Measurements from ENCODE around the gene CORT. TPM values are rescaled to one million over a fixed set of nuclear protein-coding genes. Genes with fewer than 3 reads are reported as not detected.

CORT gene
- total RNA-seq, 1 experiment from 2014 or later: not detected

DNA sequence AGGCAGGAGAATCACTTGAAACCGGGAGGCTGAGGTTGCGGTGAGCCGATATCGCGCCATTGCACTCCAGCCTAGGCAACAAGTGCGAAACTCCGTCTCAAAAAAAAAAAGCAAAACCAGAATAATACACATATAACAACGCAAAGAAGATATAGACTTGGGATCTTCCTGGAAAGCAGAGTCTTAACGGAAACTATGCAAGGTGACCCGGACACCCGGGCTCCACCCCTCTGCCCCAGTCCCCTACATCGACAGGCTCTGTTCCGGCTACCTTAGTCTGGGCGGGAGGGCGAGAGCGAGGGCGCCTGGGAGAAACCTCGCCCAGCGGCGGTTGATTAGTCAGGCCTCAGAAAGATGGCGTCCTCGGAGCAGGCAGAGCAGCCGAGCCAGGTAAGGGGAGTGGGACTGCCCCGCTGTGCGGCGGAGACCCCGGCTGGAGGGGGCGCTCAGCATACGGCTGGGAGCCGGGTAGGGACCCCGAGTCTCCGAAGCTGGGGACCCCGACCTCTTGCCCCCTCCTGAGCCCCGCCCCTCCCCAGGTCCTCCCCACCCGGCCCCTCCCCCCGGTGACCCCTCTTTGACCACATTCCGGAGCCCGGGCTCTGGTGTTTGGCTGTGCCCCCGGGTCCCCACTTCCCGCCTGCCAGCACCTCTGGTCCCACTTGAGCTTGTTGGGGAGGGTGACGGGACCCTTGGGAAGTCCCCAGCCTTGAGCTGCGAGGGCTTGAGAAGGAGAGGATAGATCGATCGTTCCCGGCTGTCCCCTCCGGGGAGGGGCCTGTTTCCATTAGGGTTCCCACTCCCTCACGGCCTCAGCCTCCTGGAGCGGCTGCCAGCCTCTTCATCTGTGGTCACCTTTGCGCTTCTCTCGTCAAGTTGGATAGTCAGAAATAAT is 25.0 kb downstream of the CORT start, which contains the start of gene PEX14:
PEX14 (plus strand) TSS at position 338 of the 895 bp plus-strand sequence; CDS start at position 355, 17 bp downstream.
- DNase-seq (ENCODE audit: low spot score): peak; percentile 89

DNA sequence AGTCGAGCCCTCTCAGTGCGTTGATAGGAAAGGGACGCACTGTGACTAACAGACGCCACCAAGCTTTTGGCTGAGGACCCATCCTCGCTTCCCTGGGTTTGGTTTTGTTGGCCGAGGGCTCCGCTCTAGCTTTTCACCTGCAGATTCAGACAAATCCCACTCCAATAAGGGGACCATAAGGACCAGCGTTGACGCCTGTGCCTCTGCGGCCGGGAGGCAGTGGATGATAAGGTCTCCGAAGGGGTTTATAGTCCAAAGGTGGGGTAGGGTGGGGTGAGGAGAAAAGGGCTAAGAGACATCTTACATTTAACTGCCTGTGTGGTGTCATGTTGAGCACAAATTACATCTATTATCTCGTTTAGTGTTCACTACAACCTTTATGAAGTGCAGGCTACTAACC is 25.7 kb downstream of the CORT start:
- peak; percentile 34 for DNase-seq (ENCODE audit: low spot score)

DNA sequence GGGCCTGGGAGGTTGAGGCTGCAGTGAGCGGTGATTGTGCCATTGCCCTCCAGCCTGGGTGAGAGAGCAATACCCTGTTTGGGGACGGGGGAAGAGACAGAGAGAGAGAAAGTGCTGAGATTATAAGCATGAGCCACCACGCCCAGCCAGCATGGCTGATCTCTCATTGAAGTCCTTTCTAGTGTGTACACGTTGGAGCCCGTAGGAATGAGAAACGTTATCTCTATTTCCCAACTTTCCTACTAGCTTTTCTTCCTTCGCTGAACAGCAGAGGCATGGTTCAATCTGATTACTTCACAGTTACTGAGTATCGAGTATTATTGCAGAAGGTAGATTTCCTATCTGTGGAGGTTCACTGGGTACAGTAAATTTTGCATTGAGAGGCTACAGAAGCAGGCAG is 29.5 kb downstream of the CORT start:
- no peak for DNase-seq (ENCODE audit: low spot score)

DNA sequence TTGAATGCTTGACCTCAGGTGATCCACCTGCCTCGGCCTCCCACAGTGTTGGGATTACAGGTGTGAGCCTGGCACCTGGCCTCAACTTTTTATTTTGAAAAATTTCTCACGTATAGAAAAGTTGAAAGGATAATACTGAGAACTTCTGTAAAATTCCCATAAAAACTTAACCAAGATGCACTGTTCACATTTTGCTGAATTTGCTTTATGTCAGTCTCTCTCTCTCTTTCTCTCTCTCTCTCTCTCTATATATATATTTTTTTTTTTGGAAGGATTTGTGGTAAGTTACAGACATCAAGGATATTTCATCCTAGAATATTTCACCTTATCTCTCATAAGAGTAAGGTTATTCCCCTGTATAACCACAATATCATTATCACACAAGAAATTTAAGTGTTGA is 30.8 kb downstream of the CORT start:
- no peak for DNase-seq (ENCODE audit: low spot score)

DNA sequence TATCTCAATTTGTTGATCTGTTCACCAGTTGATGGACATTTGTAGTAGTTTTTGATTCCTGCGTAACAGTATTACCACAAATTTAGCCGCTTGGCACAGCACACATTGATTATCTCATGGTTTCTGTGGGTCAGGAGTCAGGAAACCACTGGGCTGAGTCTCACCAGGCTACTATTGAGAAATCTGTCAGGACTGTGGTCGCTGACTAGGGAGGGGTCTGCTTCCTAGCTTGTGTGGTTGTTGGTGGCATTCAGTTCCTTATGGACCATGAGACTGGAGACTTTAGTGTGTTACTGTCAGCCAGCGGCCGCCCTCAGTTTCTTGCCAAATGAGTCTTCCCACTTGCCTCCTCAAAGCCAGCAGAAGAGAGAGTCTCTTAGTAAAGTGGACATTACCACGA is 34.7 kb downstream of the CORT start:
- DNase-seq (ENCODE audit: low spot score): no peak

DNA sequence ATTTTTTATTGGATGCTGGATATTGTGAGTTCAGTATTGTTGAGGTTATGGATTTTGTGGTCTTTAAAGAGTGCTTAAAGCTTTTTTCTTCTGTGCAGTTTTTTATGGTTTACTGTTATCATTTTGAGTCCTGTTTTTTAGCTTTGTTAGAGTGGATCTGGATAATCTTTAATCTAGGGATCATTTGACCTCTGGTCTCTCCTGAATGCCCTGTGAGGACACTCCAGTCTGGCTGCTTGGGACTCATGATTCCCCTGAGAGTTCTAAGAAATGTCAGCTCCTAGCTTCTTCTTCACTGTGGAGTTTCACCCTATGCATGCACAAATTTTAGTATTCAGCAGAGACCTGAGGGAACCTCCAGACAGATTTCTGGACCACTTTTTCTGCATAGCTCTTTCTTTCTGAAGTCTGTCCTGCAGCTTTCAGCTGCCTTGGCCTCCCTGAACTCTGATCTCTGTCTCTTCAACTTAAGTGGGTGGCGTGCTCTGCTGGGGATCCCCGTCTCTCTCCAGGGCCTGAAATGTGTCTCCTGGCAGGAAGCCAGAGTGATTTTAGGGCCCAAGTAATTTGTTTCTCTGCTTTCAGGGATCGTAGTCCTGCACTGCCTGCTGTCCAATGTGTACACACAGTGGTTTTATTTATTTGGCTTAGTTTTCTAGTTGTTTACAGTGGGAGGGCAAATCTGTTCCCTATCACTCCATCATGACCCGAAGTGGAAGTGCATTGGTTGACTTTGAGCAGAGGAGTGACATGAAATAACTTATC is 39.6 kb downstream of the CORT start:
- no peak for DNase-seq (ENCODE audit: low spot score)

DNA sequence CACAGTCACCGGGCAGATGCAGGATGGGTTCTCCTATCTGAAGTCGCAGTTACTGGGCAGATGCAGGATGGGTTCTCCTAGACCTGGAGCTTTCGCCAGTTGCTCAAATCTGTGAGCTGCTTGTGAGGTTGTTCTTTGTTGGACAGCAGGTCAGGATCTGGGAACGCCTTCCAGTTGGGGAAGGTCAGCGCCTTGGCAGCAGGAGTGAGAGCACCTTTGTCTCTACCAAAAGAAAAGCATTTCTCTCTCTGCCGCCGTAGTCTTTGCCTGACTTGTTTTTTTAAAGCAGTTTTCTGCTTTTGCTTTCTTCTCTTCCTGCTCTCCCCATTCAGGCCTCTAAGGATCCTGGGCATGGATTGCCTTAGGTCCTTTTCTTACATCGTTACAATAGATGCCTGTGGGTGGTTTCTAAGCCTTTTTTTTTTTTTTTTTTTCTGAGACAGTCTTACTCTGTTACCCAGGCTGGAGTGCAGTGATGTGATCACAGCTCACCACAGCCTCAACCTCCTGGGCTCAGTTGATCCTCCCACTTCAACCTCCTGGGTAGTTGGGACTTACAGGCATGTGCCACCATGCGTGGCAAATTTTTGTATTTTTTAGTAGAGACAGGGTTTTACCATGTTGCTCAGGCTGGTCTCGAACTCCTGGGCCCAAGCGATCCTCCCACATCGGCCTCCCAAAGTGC is 40.6 kb downstream of the CORT start:
- no peak for DNase-seq (ENCODE audit: low spot score)

DNA sequence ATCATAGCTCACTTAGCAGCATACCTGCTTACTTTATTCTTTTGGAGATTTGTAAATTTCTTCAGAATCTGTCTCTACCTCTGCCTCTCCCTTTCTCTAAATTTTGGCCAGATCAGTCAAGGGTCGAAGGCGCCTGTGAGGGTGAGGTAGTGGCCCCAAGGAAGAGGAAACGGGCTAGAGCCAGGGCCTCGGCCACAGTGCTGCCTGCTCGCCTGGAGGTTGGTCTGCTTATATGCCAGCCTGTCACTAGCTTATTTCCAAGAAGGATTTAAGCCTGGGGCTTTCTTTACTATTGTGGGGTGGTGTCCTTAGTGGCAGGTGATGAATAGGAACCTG is 44.6 kb downstream of the CORT start:
- DNase-seq (ENCODE audit: low spot score): no peak

DNA sequence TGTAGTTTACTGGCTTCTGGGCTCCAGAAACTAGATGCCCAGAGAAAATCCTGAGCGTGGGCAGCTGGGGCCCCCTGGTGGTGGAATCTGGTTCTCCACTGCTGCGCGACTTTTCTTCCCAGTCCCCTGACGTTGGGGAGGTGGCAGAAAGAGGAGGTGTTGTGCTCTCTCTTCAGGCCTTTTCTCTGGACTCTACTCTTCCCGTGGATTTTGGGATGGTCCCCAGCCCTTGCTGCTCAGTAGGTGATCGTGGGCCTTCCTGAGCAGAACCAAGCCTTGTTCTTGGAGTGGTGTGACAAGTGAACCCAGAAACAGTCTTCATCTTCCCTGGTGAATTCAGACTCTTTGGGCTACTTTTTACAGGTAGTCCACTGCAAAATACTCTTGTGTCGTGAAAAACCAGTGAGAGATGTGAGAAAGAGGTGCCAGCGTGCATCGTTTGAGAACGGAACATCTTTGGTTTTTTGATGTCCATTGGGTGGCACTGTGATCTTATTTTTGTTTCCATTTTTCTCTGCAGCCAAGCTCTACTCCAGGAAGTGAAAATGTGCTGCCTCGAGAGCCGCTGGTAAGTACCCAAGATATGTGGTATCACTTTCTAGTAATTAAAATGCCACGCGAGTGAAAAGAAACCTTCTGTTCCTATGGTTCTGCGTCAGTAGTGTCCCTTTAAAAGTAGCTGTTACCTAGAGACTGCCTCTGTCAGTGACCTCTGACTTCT is 45.1 kb downstream of the CORT start:
- DNase-seq (ENCODE audit: low spot score): peak; percentile 90

DNA sequence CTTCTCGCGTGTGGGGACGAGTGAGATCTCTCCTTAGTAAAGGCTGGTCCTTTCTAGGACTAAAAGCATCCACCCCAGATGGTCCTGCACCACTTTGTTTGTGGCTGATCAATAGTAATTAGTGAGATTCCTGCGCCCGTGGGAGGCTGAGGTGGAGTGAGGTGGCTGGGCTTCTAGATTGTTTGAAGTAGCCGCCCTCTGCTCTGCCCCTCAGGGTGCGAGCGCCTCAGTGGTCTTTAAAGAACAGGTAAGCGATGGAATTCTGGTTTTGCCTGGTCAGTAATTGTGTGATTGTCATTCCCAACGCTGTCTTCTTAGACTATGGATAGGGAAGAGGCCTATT is 45.6 kb downstream of the CORT start:
- no peak for DNase-seq (ENCODE audit: low spot score)

DNA sequence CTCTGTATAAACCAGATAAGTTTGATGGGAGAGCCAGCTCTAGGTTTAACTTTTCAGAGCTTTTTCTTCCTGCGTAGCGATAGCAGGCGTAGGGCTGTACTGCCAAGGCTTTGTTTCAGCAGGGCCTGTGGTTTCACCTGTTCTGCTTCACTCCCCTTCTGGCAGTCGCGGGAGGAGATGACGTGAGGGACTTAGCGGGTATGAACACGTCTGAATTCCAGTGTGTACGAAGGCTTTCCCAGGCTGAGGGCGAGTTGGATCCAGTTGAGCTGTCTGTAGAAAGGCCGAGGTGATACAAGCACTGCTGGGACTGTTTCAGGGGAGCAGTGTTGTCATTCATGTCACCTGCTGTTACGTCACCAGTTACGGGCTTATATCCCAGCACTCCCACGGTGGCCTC is 46.1 kb downstream of the CORT start:
- no peak for DNase-seq (ENCODE audit: low spot score)

DNA sequence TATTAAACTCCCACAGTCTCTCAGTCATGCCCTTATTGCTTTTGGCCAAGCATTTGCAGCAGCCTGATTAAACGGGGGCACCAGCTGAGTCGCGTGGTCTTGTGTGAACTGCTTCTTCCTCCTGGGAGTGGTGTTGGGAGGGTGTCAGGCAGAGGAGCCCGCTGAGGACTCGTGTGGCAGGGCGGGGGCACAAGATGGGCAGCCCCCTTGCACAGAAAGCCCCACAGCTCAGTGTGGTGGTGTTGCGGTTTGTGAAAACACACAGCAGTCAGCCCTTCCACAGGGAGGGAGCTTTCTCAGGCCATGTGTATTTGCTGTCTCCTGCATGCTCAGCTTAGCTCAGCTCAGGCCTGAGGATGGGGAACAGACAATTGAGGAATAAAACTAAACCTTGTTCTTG is 47.3 kb downstream of the CORT start:
- no peak for DNase-seq (ENCODE audit: low spot score)

DNA sequence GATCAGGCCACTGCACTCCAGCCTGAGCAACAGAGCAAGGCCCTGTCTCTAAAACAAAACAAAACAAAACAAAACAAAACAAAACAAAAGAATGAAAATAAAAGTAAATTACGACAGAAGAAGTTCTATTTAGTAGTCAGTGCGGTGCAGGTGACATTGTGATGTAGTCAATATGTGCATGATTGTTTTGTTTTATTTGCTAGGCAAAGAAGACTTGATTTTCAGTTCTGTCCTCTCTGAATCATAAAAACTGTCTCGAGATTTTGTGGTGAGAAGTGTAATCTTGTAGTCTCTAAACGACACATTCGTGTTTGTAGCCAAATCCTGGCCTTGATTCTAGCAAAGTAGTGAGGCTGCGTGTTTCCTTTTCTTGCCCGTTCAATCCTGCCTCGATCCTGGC is 48.4 kb downstream of the CORT start:
- DNase-seq (ENCODE audit: low spot score): no peak

Other genes with a start within 250 kb of the CORT start
- gene KIF1B, start 239.5 kb upstream of the CORT start, total RNA-seq (2014; rRNA removed; shearing (Covaris generic)): 8.7 and 10.5 TPM in 2 replicates
- gene PGD, start 51.0 kb upstream of the CORT start, total RNA-seq (2014; rRNA removed; shearing (Covaris generic)): 95.6 and 97.1 TPM in 2 replicates
- 10.0 and 11.1 TPM in 2 replicates for gene CENPS, start 19.6 kb upstream of the CORT start, total RNA-seq (2014; rRNA removed; shearing (Covaris generic))
- 41.2 and 43.2 TPM in 2 replicates for gene DFFA, start 22.5 kb downstream of the CORT start, total RNA-seq (2014; rRNA removed; shearing (Covaris generic))
- gene PEX14, start 24.9 kb downstream of the CORT start, total RNA-seq (2014; rRNA removed; shearing (Covaris generic)): 22.2 and 26.6 TPM in 2 replicates